Activated T-cell treated with anti-CD3 and anti-CD28 coated beads, Interleukin-2, amount 50 U/mL, for 24 hours (primary cell): ENCODE data around the gene C5orf63.
"Not testable (repeated sequence)": the region's sequence is repeated elsewhere in the genome, so short reads cannot be mapped to it uniquely, and the experiment has no call there.

Experiments used
- DNase-seq: peaks from one replicate; pipeline ENCODE4 v3.0.0-alpha.2; 2020
- H3K27ac Mint-ChIP-seq: 2 replicates; pipeline ENCODE4 v1.8.0; 2020; ENCODE audit warnings: mild to moderate bottlenecking, mixed read lengths
- H3K27me3 Mint-ChIP-seq: 2 replicates; pipeline ENCODE4 v1.8.0; 2020; ENCODE audit warnings: mixed read lengths
- H3K36me3 Mint-ChIP-seq: 2 replicates; pipeline ENCODE4 v1.8.0; 2020; ENCODE audit warnings: low read depth, mixed read lengths
- H3K4me1 Mint-ChIP-seq: 2 replicates; pipeline ENCODE4 v1.8.0; 2020; ENCODE audit warnings: low read depth, mixed read lengths
- H3K4me3 Mint-ChIP-seq: 2 replicates; pipeline ENCODE4 v1.8.0; 2020; ENCODE audit warnings: mild to moderate bottlenecking, moderate library complexity, mixed read lengths
- H3K9me3 Mint-ChIP-seq: 2 replicates; pipeline ENCODE4 v1.8.0; 2020; ENCODE audit warnings: mixed read lengths

Gene C5orf63

DNA sequence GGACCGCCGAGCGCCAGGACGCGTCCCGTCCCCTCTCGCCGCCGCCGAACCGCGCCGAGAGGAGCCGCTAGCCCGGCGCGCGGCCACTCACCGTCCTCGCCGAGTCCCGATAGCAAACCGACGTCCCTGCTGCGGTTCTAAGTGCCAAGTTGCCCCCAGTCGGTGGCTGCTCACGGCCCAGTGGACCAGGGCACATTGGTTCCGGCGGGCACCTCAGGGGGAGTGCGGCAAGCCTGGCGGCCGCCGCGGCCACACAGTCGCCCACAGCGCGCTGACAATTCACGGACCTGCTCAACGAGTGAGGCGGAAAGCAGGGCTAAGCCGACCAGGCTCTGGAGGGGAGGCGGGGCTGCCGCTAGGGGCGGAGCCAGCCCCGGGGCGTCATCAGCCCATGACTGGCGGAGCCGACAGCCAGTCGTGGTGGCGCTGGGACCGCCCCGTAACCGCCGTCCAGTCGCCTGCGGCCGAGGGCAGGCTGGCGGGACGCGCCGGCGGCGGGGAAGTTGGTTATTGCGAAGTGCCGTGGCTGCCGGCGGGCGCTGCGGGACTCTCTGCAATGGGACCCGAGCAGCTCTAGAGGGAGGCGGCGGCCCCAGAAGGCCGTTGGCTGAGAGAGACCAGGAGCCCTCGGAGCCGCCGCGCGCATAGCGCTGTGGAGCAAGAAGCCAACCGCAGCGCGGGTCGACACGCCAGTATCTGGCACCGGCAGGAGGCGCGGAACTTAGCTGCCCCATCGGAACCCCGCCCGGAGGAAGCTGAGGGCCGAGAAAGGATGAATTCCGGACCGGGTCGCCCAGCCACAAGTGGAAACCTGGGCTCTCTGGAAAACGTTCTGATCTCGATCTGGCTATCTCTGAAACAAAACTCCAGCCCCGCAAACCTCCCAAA, 42.8 kb downstream of the C5orf63 start, which contains the start of gene MARCHF3:
TSS of gene MARCHF3 (minus strand) at position 300 of the 888 bp plus-strand sequence. CDS start 112,387 bp downstream, outside the sequence.
- DNase-seq = peak; percentile 97
- peak within 1 kb of the TSS; percentile 80 for H3K27ac Mint-ChIP-seq
- H3K36me3 Mint-ChIP-seq = peaks cover 2% of the 10 kb centered on the region
- no peaks in the 10 kb centered on the region for H3K9me3 Mint-ChIP-seq
- peaks cover 21% of the 10 kb centered on the region for H3K27me3 Mint-ChIP-seq
- H3K4me1 Mint-ChIP-seq = peaks cover 23% of the 10 kb centered on the region
- peak within 1 kb of the TSS; percentile 89 for H3K4me3 Mint-ChIP-seq

DNA sequence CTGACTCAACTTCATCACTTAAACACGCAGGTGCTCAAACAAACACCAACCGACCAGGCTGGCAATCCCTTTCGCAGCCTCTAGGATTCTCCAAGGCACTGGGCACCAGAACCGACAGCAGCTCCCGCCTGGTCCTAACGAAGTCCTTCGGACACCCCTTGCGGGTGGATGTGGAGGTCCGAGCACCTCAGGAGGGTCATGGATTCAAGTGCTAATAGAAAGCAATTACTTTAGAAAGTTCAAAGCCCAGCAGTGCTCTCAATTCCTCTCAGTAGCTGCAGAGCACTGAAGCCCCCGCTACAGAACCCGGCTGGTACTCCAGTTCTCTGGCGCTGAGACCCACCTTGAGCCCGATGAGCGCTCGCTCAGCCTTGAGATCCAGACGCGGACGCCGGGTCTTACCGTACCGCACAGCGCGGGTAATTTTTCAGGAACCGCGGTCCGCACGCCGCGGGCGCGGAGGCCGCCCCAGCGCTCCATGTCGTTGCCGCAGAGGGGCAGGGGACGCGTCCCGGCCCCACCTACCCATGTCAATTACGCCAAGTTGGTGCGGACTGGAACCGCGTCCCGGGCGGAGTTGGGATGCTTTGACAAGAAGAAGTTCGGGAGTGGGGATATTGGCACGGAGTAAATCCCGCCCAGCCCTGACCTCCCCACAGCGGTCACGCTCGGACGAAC, 43.6 kb downstream of the C5orf63 start:
- peak overlapping the region; percentile 63 for H3K27ac Mint-ChIP-seq
- peak overlapping the region; percentile 89 for H3K4me3 Mint-ChIP-seq
- peaks cover 2% of the 10 kb centered on the region for H3K36me3 Mint-ChIP-seq
- no peaks in the 10 kb centered on the region for H3K9me3 Mint-ChIP-seq
- peak; percentile 69 for DNase-seq
- peaks cover 23% of the 10 kb centered on the region for H3K4me1 Mint-ChIP-seq
- H3K27me3 Mint-ChIP-seq = peaks cover 21% of the 10 kb centered on the region

DNA sequence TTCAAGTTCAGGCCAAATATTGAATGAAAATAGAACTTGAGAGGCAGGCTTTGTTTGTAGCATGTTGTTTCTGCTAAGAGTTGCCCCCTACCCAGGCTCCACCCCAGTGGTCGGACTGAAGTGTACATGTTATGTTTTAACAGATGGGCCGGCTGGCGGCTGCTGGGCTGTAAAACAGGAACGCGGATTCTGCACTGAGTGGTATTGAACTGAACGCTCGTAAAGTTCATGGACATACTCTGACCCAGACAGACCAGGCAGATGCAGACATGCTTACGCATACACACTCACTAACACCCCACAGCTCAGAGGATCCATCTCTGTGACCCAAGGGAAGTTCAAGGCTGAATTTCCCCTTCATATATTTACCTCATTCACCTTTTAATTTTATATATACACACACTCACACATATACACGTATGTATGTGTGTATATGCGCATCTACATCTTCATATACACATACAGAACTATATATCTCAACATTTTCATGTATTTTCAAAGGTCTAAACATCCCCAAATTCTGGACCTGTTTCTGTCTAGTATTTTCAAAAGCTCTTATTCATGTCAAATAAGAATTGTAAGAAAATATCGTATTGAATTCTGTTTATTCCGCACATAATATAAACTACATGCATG, 44.4 kb downstream of the C5orf63 start:
- H3K36me3 Mint-ChIP-seq = peaks cover 2% of the 10 kb centered on the region
- H3K4me3 Mint-ChIP-seq = peak overlapping the region; percentile 89
- H3K9me3 Mint-ChIP-seq = no peaks in the 10 kb centered on the region
- peaks cover 21% of the 10 kb centered on the region for H3K27me3 Mint-ChIP-seq
- H3K4me1 Mint-ChIP-seq = peaks cover 26% of the 10 kb centered on the region
- DNase-seq = no peak
- no peak overlapping the region for H3K27ac Mint-ChIP-seq

DNA sequence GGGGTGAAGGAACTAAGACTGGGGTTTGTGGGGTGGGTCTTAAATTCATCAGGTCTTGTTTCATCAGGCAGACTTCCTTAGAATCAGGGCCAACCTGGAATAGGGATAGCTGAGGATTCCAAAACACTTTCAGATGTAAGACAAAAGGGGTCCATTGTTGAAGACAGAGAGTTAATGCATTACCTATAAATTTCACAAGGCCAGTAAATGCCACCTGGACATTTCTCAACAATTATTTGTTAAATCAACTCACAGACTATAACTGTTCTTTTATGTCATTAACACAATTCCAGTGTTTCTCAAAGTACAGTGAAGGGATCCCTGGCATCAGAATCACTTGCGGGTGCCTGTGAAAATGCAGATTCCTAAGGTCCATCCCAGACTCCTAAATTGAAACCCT, 45.8 kb downstream of the C5orf63 start:
- Mint-ChIP-seq H3K4me1 (peaks cover 29% of the 10 kb centered on the region), H3K27ac (no peak overlapping the region), H3K36me3 (peaks cover 2% of the 10 kb centered on the region), H3K27me3 (peaks cover 14% of the 10 kb centered on the region), H3K9me3 (no peaks in the 10 kb centered on the region), H3K4me3 (no peak overlapping the region)
- DNase-seq = no peak

DNA sequence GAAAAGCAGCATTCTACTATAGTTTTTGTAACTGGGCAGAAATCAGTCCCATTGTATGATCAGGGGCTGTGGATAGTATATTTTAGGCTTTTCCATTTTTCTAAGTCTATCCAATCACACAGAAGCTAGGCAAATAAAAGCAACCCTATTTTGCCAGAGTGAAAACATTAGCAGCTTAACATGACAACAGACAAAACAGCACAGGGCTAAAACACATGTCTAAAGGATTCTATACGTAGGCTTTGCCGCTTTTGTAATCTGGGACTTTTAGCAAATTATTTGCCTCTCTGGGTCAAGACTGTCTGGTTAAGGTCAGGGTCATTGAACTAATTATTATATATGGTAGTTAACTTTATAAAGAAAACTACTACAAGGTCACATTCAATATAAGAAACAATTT, 47.1 kb downstream of the C5orf63 start:
- H3K9me3 Mint-ChIP-seq = no peaks in the 10 kb centered on the region
- H3K4me3 Mint-ChIP-seq = no peak overlapping the region
- H3K36me3 Mint-ChIP-seq = peaks cover 2% of the 10 kb centered on the region
- no peak for DNase-seq
- H3K27me3 Mint-ChIP-seq = peaks cover 3% of the 10 kb centered on the region
- peaks cover 20% of the 10 kb centered on the region for H3K4me1 Mint-ChIP-seq
- no peak overlapping the region for H3K27ac Mint-ChIP-seq

DNA sequence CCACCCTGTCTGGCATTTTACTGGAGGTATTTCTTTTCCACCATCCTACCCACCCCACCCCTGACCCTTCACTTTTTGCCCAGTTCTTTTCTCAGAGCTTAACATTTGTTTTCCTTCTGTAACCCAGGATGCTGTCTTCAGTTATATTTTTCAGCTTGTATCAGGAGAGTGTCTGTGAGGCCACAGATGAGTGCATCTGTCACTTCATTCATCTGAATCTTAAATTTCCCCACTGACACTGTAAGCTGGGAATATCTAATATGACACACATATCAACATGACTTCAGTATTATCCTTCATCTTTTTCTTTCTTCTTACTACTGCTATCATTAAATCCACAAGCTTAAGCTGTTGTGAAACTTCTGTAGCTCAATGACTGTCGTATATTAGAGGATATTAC, 47.8 kb downstream of the C5orf63 start:
- peaks cover 2% of the 10 kb centered on the region for H3K36me3 Mint-ChIP-seq
- no peak overlapping the region for H3K27ac Mint-ChIP-seq
- no peaks in the 10 kb centered on the region for H3K9me3 Mint-ChIP-seq
- H3K27me3 Mint-ChIP-seq = peaks cover 3% of the 10 kb centered on the region
- no peak overlapping the region for H3K4me3 Mint-ChIP-seq
- DNase-seq = no peak
- H3K4me1 Mint-ChIP-seq = peaks cover 20% of the 10 kb centered on the region

DNA sequence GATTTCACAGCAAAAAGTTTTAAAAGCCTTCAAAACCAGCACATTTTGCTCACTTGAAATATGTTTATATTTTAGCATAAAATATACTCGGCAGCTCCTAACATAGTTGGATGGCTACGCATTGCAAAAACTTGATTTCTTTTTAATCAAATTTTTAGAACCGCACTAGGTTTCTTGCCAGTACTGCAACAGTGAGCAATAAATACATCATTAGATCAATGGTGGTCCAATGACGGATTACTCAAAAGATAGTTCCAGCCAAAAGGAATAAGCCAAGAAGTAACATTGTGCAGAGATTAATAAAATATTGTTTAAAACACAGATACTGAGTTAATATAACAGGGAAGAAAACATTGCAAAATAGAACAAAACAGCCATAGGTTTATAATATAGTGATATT, 48.5 kb downstream of the C5orf63 start:
- H3K4me1 Mint-ChIP-seq = peaks cover 23% of the 10 kb centered on the region
- H3K27me3 Mint-ChIP-seq = peaks cover 3% of the 10 kb centered on the region
- DNase-seq = no peak
- H3K27ac Mint-ChIP-seq = no peak overlapping the region
- H3K36me3 Mint-ChIP-seq = no peaks in the 10 kb centered on the region
- H3K9me3 Mint-ChIP-seq = no peaks in the 10 kb centered on the region
- no peak overlapping the region for H3K4me3 Mint-ChIP-seq

DNA sequence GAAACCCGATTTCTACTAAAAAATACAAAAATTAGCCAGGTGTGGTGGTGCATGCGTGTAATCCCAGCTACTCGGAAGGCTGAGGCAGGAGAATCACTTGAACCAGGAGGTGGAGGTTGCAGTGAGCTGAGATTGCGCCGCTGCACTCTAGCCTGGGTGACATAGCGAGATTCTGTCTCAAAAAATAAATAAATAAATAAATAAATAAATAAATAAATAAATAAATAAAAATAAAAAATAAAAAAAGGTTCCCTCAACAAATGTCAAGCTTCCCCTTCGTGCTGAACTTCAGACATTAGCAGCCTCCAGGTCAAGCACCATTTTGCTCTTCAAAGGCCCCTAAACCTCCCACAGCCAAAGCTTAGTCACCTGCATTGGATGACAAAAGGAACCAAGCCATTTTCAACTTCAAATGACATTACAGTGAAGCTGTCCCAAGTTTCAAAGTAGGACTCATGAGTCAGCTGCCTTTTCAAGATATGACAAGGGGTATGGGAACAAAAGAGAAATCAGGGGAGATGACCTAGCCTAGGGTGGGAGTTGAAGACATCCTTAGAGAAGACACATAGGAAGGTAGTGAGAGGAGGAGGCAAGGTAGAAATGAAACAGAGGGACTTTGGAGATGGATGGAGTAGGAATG, 49.6 kb downstream of the C5orf63 start:
- not testable (repeated sequence) for H3K27ac Mint-ChIP-seq, H3K36me3 Mint-ChIP-seq, H3K9me3 Mint-ChIP-seq, H3K4me3 Mint-ChIP-seq, DNase-seq, H3K27me3 Mint-ChIP-seq
- peaks cover 15% of the 10 kb centered on the region for H3K4me1 Mint-ChIP-seq

DNA sequence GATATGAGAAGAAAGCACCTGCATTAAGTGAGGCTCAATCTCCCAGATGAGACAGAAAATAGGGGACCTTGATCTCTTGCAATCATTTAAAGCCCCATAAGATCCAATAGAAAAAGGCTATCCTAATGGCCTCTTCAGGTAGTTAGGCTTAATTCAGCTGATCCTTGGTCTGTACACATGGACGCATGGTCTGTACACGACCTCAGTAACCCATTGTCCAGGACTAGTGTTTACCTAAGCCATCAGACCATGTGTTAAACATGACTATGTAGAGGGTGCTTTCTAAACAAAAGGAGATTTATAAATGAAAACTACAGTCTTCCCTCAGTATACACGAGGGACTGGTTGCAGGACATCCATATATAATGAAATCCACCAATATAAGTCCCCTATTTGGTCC, 50.5 kb downstream of the C5orf63 start:
- no peak overlapping the region for H3K4me3 Mint-ChIP-seq
- no peaks in the 10 kb centered on the region for H3K27me3 Mint-ChIP-seq
- no peaks in the 10 kb centered on the region for H3K36me3 Mint-ChIP-seq
- no peak overlapping the region for H3K27ac Mint-ChIP-seq
- no peak for DNase-seq
- H3K4me1 Mint-ChIP-seq = peaks cover 12% of the 10 kb centered on the region
- no peaks in the 10 kb centered on the region for H3K9me3 Mint-ChIP-seq

DNA sequence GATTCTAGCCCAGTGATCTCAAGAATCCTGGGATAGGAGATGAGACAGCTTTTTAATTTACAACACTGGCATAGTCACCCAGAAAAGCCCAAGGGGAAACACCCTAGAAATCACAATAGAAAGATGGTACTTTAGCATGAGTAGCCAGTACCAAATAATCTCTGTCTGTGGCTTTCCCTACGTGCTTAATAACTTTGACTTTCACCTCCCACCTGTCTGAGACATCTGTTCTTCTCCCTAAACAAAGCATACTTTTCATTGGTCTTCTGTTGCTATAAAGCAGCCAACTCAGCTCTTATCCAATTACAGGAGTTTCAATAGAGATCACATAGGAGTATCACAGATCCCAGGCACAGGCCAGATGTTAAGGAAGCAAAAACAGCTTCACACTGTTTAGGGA, 53.4 kb downstream of the C5orf63 start:
- H3K36me3 Mint-ChIP-seq = no peaks in the 10 kb centered on the region
- no peak overlapping the region for H3K4me3 Mint-ChIP-seq
- no peaks in the 10 kb centered on the region for H3K27me3 Mint-ChIP-seq
- peaks cover 12% of the 10 kb centered on the region for H3K4me1 Mint-ChIP-seq
- DNase-seq = no peak
- no peaks in the 10 kb centered on the region for H3K9me3 Mint-ChIP-seq
- H3K27ac Mint-ChIP-seq = no peak overlapping the region

DNA sequence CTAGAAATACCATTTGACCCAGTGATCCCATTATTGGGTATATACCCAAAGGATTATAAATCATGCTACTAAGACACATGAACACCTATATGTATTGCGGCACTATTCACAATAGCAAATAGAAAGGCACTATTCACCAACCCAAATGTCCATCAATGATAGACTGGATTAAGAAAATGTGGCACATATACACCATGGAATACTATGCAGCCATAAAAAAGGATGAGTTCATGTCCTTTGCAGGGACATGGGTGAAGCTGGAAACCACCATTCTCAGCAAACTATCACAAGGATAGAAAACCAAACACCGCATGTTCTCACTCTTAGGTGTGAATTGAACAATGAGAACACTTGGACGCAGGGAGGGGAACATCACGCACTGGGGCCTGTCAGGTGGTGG, 56.6 kb downstream of the C5orf63 start:
- not testable (repeated sequence) for H3K36me3 Mint-ChIP-seq, H3K27ac Mint-ChIP-seq, H3K4me3 Mint-ChIP-seq, H3K27me3 Mint-ChIP-seq, DNase-seq, H3K9me3 Mint-ChIP-seq
- peaks cover 35% of the 10 kb centered on the region for H3K4me1 Mint-ChIP-seq

DNA sequence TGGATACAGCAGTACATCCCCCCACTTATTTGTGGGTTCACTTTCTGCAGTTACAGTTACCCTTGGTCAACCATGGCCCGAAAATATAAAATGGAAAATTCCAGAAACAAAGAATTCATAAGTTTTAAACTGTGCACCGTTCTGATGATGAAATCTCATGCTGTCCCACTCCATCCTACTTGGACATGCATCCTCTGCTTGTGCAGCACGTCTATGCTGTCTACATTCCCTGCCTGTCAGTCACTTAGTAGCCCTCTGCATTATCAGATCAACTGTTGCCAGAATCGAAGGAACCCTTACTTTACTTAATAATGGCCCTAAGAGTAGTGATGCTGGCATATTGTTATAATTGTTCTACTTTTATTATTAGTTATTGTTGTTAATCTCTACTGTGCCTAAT, 57.6 kb downstream of the C5orf63 start:
- Mint-ChIP-seq H3K27ac (no peak overlapping the region), H3K27me3 (no peaks in the 10 kb centered on the region), H3K36me3 (no peaks in the 10 kb centered on the region), H3K4me1 (peaks cover 40% of the 10 kb centered on the region), H3K4me3 (no peak overlapping the region), H3K9me3 (no peaks in the 10 kb centered on the region)
- no peak for DNase-seq

DNA sequence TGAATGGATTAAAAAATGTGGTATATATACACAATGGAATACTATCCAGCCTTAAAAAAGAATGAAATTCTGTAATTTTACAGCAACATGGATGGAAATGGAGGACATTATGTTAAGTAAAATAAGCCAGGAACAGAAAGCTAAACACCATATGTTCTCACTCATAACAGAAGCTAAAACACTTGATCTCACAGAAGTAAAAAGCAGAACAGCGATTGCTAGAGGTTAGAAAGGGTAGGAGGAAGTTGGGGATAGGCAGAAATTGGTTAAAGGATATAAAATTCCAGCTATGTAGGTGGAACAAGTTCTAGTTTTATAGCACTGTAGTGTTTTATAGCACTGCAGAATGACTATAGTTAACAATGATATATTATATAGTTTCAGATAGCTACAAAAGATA, 58.7 kb downstream of the C5orf63 start:
- Mint-ChIP-seq H3K27me3 (no peaks in the 10 kb centered on the region), H3K4me1 (peaks cover 38% of the 10 kb centered on the region), H3K4me3 (no peak overlapping the region), H3K27ac (no peak overlapping the region), H3K9me3 (no peaks in the 10 kb centered on the region), H3K36me3 (no peaks in the 10 kb centered on the region)
- no peak for DNase-seq

DNA sequence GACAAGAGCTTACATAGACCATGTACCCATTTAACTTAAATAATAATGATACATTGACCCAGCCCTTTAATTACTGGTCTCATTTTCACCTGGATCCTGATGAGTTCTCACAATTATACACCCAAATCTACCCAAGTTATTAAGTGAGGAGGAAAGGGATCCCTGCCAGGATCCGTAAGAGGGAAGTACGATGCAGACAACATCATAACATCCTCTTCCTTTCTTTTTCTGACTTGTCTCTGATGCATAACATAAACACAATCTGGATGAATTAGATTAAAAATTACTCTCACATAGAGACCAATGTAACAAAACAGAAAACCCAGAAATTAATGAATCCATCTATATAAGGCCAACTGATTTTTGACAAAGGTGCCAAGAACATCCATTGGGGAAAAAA, 59.9 kb downstream of the C5orf63 start:
- Mint-ChIP-seq H3K27ac (no peak overlapping the region), H3K36me3 (no peaks in the 10 kb centered on the region), H3K4me1 (peaks cover 41% of the 10 kb centered on the region), H3K9me3 (no peaks in the 10 kb centered on the region), H3K4me3 (no peak overlapping the region), H3K27me3 (no peaks in the 10 kb centered on the region)
- DNase-seq = no peak
